COLO668 (cell line): ENCODE data around the gene TRAPPC4.
"Not testable (repeated sequence)": the region's sequence is repeated elsewhere in the genome, so short reads cannot be mapped to it uniquely, and the experiment has no call there.

Source experiments
- DNase-seq: peaks from one replicate; lab custom pipeline; 2025; ENCODE audit not compliant: unreplicated experiment; lab: John Stamatoyannopoulos, UW

Gene TRAPPC4

GRCh38 chr11:119030329-119031047 lies 11.9 kb downstream of the TRAPPC4 start, which contains the start of gene SLC37A4:
SLC37A4 (minus strand) TSS chr11:119030877.
- DNase-seq, result peak; percentile 99

GRCh38 chr11:119031912-119032280 lies 13.3 kb downstream of the TRAPPC4 start:
- no peak for DNase-seq

DNA sequence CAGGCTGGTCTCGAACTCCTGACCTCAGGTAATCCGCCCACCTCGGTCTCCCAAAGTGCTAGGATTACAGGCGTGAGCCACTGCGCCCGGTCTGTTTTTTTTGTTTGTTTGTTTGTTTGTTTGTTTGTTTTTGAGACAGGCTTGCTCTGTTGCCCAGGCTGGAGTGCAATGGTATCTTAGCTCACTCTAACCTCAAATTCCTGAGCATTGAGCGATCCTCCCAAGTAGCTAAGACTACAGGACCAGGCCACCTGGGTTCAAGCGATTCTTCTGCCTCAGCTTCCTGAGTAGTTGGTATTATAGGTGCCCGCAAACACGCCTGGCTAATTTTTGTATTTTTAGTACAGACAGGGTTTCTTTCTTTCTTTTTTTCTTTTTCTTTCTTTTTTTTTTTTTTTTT lies 14.9 kb downstream of the TRAPPC4 start:
- DNase-seq, result not testable (repeated sequence)

GRCh38 chr11:119034813-119035212 lies 16.2 kb downstream of the TRAPPC4 start:
- no peak for DNase-seq

- no peak for DNase-seq
Observed at GRCh38 chr11:119038884-119039283, 20.3 kb downstream of the TRAPPC4 start.

DNA sequence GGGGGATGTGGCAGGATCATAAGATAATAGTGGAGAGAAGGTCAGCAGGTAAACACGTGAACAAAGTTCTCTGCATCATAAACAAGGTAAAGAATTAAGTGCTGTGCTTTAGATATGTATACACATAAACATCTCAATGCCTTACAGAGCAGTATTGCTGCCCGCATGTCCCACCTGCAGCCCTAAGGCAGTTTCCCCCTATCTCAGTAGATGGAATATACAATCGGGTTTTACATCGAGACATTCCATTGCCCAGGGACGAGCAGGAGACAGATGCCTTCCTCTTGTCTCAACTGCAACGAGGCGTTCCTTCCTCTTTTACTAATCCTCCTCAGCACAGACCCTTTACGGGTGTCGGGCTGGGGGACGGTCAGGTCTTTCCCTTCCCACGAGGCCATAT lies 20.9 kb downstream of the TRAPPC4 start:
- not testable (repeated sequence) for DNase-seq

DNA sequence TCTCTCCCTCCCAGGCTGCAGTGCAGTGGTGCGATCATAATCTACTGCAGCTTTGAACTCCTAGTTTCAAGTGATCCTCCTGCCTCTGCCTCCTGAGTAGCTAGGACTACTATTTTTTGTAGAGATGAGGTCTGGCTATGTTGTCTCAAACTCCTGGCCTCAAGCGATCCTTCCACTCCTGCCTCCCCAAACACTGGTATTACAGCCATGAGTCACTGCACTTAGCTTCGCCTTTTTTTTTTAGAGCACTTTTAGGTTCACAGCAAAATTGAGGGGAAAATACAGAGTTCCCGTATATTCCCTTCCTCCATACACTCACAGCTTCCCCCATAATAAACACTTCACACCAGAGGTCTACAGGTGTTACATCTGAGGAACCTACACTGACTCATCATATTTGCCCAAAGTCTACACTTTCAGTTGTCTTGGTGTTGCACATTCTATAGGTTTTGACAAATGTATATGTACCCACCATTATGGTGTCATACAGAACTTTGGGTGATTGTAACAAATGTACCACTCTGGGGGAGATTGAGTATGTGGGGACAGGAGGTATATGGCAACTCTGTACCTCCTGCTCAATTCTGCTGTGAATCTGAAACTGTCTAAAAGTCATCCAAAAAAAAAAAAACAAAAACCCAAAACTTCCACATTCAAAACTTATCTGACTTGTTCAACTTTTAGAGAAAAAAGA lies 23.4 kb downstream of the TRAPPC4 start:
- DNase-seq, result no peak

DNA sequence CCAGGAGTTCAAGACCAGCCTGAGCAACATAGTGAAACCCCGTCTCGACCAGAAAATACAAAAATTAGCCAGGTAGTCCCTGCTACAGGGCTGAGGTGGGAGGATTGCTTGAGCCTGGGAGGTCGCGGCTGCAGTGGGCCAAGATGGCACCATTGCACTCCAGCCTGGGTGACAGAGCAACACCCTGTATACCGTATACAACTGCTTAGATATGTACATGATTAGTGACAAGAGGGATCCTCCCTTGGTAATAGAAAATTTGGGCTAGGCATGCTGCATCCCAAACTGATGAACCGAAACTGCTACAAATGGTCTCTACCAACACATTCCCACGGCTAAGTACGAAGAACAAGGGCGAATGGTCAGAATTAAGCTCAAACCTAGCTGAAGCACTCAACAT lies 24.4 kb downstream of the TRAPPC4 start:
- DNase-seq, result no peak

DNA sequence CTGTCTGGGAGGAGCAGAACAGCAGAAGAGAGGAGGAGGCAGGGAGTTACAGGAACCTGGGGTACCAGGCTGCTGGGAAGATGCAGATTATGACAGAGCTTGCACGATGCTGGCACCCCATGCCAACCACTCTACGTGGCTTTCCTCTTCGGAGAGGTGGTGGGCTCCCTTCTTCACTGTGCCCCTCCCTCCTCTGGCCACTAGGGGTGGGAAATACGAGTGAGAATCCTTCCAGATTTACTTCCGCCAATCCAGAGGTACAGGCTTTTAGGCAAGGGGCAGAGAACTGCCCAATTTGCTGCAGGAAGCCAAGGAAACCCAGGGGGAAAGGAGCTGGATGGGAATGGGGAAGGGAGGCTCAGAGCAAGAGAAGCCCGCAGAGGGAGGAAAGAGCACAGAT lies 26.1 kb downstream of the TRAPPC4 start:
- no peak for DNase-seq

- no peak for DNase-seq
Observed at GRCh38 chr11:119046489-119046888, 27.9 kb downstream of the TRAPPC4 start.

DNA sequence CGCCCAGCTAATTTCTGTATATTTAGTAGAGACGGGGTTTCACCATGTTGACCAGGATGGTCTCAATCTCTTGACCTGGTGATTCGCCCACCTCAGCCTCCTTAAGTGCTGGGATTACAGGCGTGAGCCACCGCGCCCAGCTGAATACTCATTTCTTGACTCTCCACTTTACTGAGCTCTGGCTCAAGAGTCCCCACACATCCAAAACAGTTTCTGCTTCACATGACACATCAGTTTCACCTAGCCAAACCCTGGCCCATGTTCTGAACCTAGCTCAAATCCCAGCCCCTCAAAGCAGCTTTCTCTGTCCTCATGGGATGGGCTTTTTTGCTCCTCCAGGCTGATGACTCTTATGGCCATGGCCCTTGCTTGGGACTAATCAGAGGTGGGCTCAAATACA lies 28.6 kb downstream of the TRAPPC4 start:
- no peak for DNase-seq

DNA sequence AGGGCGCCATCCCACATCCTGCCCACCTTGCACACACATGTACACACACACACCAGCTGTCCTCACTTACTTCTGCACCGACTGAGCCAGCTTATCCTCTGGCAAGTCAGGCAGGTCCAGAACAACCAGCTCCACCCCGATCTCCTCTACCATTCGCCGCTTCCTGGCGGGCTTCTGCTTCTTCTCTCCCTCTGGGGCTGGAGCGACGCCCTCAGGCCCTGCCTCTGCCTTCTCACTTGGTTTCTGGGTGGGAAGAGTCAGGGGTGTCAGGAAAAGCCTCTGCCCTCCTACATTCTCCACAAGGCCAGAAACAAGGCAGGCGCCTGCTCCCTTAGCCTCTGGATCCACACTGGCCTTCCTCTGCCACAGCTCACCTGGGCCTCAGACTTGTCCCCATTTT lies 30.1 kb downstream of the TRAPPC4 start:
- no peak for DNase-seq

GRCh38 chr11:119049081-119049480 lies 30.5 kb downstream of the TRAPPC4 start:
- no peak for DNase-seq

DNA sequence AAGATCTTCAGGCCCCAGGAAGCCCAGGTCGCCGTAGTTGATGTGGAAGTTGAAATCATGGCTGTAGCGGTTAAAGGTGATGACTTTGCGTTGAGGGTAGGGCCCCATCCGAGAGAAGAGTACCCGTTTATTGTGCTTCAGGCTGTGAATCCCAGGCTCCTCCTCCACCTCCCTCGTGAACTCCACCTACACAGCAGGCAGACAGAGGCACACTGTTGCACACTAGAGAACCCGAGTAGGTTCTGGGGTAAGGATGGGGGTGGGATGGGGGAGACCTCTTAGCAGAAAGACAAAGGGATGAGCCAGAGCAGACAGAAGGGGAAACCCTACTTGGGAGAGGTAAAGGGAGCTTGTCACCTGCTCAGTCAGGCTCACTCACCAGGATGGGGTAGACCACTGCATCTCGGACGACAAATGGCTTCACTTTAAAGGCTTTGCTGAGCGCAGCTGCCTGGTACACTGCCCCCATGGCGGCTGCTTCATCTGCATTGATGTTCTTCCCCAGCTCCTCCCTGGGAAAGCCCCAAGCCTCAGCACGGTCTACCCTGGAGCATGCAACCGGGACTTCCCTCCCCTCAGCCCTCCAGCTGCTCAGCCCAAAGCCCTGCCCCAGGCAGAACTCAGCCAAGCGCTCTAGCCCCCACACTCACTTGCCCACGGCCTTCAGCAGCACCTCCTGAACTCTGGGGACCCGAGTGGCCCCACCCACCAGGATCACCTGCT lies 33.0 kb downstream of the TRAPPC4 start:
- no peak for DNase-seq

DNA sequence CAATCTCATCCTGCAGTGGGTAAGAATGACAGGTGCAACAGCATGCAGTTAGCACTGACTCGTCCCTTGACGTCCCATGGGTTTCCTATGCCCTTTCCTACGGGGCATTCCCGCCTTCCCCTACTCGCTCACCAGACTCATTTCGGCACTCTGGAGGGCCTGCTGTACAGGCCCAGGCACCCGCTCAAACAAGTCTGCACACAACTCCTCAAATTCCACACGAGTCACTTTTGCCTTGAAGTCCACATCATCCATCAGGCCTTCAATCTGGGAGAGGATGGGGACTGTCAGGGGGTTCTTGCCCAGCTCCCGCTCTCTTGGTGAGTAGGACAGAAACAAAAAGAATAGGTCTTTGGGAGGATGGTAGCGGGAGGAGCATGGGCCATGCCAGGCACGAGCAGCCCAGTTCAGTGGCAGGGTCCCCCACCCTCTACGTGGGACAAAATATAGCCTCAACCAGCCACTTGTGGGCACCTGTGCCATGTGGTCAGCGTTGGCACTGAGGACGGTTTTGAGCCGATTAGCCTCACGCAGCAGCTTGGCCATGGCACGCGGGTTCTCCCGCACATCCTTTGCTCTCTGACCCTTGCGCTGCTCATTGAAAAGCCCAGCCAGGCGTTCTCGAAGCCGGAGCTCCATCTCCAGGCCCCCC lies 33.7 kb downstream of the TRAPPC4 start:
- DNase-seq, result no peak

DNA sequence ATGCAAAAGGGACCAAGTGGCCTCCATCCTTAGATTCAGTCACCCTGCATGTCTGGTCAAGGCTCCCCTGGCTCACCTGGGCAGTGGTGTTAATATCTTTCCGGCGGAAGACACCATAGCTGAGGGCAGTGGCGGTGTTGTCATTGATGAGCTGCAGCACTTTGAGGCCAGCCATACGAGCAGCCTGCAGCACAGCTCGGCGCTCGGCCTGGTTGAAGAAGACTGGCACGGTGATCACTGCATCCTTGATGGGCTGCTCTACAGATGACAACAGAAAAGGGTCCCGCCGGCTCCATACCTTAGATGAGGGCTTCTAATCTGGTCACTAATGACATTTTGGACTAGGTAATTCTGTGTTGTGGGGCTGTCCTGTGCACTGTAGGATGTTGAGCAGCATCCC lies 35.9 kb downstream of the TRAPPC4 start:
- DNase-seq, result no peak

- DNase-seq, result peak; percentile 17
Observed at GRCh38 chr11:119055901-119056300, 37.3 kb downstream of the TRAPPC4 start.

DNA sequence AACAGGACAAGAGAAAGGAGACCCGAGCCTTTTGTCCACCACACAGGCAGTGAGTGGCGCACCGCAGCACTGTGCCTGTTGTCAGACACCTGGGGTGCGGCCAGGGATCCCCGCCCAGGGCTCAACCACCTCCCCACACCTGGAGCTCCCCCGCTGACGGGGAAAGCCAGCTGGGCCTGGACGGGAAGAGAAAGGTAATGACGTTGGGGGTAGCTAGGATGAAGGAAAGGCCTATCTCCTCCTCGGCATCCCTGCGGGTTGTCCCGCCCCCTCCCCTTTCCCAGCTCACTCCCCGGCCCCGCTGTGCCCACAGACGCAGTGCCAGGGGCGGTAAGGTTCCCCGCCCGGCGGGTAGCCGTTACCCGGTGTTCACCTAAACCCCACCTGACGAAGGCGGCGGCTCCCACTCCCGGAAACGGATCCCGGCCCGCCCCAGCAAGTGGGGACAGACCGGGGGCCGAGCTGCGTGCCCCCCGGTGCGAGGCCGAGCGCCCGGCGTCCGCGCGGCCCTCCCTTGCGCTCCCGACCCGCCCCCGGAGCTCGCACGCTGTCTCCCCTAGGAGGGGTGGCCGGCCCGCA lies 37.9 kb downstream of the TRAPPC4 start:
- DNase-seq, result peak; percentile 61

DNA sequence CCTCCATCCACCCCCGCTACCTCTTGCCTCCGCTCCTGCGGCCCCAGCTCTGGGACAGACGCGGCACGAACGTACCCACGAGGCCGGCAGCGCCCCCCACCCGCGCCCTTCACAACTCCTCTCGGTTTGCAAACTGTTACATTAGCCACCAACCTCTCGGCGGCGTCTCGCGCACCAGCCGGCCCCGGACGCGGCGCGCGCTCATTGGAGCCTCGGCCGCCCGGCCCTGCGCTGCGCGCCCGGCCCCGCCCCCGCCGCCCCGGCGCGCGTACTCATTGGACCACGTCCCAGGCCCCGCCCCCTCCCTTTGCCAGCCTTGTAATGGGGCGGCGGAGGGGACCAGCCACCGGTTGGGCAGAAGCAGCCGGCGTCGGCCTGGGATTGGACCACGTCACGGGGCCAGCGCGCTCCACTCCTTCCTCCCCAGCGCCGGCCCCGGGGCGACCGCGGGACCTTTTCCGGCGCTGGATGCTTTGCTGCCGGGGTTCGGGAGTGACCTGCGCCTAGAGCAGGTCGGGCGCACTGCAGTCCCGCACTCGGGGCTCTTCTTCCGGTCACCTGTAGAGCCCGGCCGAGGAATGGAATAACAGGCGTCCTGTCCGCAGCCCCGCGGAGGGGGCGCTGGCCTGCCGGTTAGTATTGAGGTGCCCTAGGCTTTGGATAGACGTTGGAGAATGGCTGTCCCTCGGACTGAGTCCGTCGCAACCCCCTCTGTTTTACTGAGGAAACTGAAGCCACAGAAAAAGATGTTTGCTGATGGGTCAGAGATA lies 38.6 kb downstream of the TRAPPC4 start, which contains the start of gene HYOU1:
HYOU1 (minus strand) TSS at position 206 of the 770 bp plus-strand sequence. CDS start 1,045 bp downstream, outside the sequence.
- DNase-seq, result peak; percentile 99

- not testable (repeated sequence) for DNase-seq
Observed at GRCh38 chr11:119059128-119059527, 40.6 kb downstream of the TRAPPC4 start.
